ENCODE measurements around the gene TMEM119.

DNA sequence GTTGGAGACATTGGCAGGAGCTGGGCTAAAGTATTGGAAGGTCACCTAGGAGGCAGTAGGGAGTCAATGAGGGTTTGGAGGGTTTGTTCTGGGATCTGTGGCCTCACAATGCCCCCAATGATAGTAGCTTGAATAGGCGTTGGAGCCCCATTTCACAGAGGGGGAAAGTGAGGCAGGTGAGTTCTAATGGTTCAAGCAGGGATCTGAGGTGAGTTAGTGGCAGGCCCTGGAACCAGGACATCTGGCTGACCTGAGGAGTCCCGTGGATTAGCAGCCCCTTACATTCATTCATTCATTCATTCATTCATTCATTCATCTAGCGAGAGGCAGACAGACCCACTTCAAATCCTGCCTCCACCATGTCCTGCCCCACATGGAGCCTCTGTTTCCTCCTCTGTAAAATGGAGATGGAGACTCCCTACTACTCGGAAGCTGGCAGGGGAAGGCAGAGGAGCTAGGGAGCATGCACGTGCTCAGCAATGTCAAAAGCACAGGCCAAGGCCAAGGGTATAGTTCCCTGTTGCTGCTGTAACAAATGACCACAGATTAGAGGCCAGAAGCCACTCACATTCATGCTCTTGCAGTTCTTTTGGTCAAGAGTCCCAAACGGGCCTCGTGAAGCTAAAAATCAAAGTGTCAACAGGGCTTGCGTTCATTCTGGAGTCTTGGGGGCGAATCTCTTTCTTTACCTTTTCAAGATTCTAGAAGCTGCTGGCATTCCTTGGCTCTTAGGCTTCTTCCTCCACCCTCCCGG, 2.2 kb upstream of the TMEM119 start:
- TF ChIP-seq, protein P1, sequence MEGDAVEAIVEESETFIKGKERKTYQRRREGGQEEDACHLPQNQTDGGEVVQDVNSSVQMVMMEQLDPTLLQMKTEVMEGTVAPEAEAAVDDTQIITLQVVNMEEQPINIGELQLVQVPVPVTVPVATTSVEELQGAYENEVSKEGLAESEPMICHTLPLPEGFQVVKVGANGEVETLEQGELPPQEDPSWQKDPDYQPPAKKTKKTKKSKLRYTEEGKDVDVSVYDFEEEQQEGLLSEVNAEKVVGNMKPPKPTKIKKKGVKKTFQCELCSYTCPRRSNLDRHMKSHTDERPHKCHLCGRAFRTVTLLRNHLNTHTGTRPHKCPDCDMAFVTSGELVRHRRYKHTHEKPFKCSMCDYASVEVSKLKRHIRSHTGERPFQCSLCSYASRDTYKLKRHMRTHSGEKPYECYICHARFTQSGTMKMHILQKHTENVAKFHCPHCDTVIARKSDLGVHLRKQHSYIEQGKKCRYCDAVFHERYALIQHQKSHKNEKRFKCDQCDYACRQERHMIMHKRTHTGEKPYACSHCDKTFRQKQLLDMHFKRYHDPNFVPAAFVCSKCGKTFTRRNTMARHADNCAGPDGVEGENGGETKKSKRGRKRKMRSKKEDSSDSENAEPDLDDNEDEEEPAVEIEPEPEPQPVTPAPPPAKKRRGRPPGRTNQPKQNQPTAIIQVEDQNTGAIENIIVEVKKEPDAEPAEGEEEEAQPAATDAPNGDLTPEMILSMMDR (IDR thresholded peaks at IDR 0.05) = no peak
- no peak for TF ChIP-seq POLR2A (IDR thresholded peaks at IDR 0.05)
